BE2C (cell line): ENCODE measurements around the gene KIRREL3.

Experiments used
- DNase-seq: peaks from one replicate; pipeline ENCODE4 v3.0.0-alpha.2; 2020
- H3K27me3 ChIP-seq: fragments of 250-450 bp; sonication (Bioruptor Pico); 2 replicates; pipeline ENCODE4 v1.5.1; 2020; ENCODE audit warnings: mild to moderate bottlenecking
- H3K36me3 ChIP-seq: fragments of 250-450 bp; sonication (Bioruptor Pico); 2 replicates; pipeline ENCODE4 v1.5.1; 2020; ENCODE audit warnings: mild to moderate bottlenecking
- H3K4me1 ChIP-seq: fragments of 250-450 bp; sonication (Bioruptor Pico); 2 replicates; pipeline ENCODE4 v1.5.1; 2020
- H3K4me3 ChIP-seq: 2 replicates; pipeline ENCODE4 v1.5.1; 2011; ENCODE audit warnings: low read depth, low read length
- H3K9me3 ChIP-seq: fragments of 250-450 bp; sonication (Bioruptor Pico); 2 replicates; pipeline ENCODE4 v1.5.1; 2020
- TF ChIP-seq, protein P1 (sequence below): IDR thresholded peaks from 2 replicates; pipeline ENCODE4 v1.5.1; 2012; ENCODE audit warnings: mild to moderate bottlenecking, low read depth, low read length

The KIRREL3 gene

DNA sequence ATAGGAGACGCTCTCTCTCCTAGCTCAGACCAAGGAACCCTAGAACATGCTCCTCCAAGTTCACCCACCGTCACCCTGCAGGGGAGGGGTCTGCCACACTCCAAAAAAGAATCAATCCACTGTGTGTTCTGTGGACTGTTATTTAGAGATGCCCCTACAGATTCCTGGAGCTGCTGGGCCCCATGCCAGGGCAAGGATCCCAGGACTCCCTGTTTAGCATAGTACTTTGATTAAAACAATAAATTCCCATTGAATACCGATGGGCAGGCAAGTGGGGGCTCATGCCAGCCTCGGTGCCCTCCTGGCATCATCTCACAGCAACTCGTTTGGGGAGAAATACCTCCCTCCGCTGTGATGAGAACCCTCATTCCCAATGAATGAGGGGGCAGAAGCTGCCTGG, 397.6 kb downstream of the KIRREL3 start:
- Histone ChIP-seq H3K4me1 (peaks cover 20% of the 10 kb centered on the region), H3K9me3 (no peaks in the 10 kb centered on the region), H3K4me3 (no peak overlapping the region), H3K36me3 (no peaks in the 10 kb centered on the region), H3K27me3 (no peaks in the 10 kb centered on the region)
- TF ChIP-seq, protein P1, sequence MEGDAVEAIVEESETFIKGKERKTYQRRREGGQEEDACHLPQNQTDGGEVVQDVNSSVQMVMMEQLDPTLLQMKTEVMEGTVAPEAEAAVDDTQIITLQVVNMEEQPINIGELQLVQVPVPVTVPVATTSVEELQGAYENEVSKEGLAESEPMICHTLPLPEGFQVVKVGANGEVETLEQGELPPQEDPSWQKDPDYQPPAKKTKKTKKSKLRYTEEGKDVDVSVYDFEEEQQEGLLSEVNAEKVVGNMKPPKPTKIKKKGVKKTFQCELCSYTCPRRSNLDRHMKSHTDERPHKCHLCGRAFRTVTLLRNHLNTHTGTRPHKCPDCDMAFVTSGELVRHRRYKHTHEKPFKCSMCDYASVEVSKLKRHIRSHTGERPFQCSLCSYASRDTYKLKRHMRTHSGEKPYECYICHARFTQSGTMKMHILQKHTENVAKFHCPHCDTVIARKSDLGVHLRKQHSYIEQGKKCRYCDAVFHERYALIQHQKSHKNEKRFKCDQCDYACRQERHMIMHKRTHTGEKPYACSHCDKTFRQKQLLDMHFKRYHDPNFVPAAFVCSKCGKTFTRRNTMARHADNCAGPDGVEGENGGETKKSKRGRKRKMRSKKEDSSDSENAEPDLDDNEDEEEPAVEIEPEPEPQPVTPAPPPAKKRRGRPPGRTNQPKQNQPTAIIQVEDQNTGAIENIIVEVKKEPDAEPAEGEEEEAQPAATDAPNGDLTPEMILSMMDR = no peak
- DNase-seq = no peak

- no peaks in the 10 kb centered on the region for H3K27me3 ChIP-seq
- TF ChIP-seq, protein P1 = no peak
- DNase-seq = no peak
These were observed 398.1 kb downstream of the KIRREL3 start for GRCh38 chr11:126602349-126602940.

GRCh38 chr11:126601550-126602215, 398.9 kb downstream of the KIRREL3 start:
- TF ChIP-seq, protein P1 = no peak
- no peak overlapping the region for H3K4me3 ChIP-seq
- no peaks in the 10 kb centered on the region for H3K9me3 ChIP-seq
- no peaks in the 10 kb centered on the region for H3K27me3 ChIP-seq
- DNase-seq = no peak
- peaks cover 8% of the 10 kb centered on the region for H3K4me1 ChIP-seq
- no peaks in the 10 kb centered on the region for H3K36me3 ChIP-seq

More at GRCh38 chr11:126602349-126602940, 398.1 kb downstream of the KIRREL3 start:
- Histone ChIP-seq H3K4me3 (no peak overlapping the region), H3K36me3 (no peaks in the 10 kb centered on the region), H3K4me1 (peaks cover 14% of the 10 kb centered on the region), H3K9me3 (no peaks in the 10 kb centered on the region)

DNA sequence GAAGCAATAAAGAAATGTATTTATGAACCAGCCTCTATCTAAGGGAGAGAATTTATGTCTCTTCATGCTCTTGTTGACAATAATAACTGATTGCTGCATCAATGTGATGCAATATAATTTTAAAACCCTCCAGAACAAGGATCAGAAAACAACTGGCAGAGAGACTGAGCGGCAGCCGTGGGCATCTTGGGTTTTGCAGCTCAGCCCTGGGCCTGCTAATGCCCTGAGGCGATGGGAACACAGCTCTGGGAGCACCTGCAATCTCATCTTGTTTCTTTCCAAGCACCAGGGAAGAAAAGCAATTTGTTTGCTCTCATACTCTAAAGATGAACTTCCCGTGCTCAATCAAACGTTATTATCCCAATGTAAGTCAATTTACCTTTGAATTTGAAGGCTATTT, 399.4 kb downstream of the KIRREL3 start:
- TF ChIP-seq, protein P1 = no peak

GRCh38 chr11:126599217-126599897, 401.2 kb downstream of the KIRREL3 start:
- no peak for DNase-seq
- H3K27me3 ChIP-seq = no peaks in the 10 kb centered on the region
- H3K9me3 ChIP-seq = no peaks in the 10 kb centered on the region
- H3K4me1 ChIP-seq = peaks cover 7% of the 10 kb centered on the region
- no peaks in the 10 kb centered on the region for H3K36me3 ChIP-seq
- no peak overlapping the region for H3K4me3 ChIP-seq
- TF ChIP-seq, protein P1 = no peak

More for the DNA sequence above, 399.4 kb downstream of the KIRREL3 start:
- no peaks in the 10 kb centered on the region for H3K36me3 ChIP-seq
- peaks cover 7% of the 10 kb centered on the region for H3K4me1 ChIP-seq
- no peak for DNase-seq
- no peak overlapping the region for H3K4me3 ChIP-seq
- no peaks in the 10 kb centered on the region for H3K27me3 ChIP-seq
- H3K9me3 ChIP-seq = no peaks in the 10 kb centered on the region
